DOHH2 (cell line): Measurements from ENCODE around the gene MAGEB10.

Source experiments
- H3F3A ChIP-seq: fragments of 200-600 bp; sonication (generic), shearing (Covaris generic); 2 replicates; pipeline ENCODE4 v1.6.0; 2016; ENCODE audit warnings: antibody characterized with exemption, mild to moderate bottlenecking; ENCODE audit not compliant: control insufficient read depth, insufficient read depth
- H3K27ac ChIP-seq: fragments of 200-600 bp; sonication (generic); 2 replicates; pipeline ENCODE4 v1.5.1; 2014; ENCODE audit warnings: low read depth, mild to moderate bottlenecking, low read length, moderate library complexity
- H3K27me3 ChIP-seq: fragments of 200-600 bp; sonication (generic); 2 replicates; pipeline ENCODE4 v1.6.1; 2014; ENCODE audit warnings: mild to moderate bottlenecking, low read length, mixed read lengths; ENCODE audit not compliant: control insufficient read depth
- H3K36me3 ChIP-seq: fragments of 200-600 bp; sonication (generic); 2 replicates; pipeline ENCODE4 v1.6.1; 2014; ENCODE audit warnings: mild to moderate bottlenecking, low read length, moderate library complexity, mixed read lengths; ENCODE audit not compliant: control insufficient read depth
- H3K4me1 ChIP-seq: fragments of 200-600 bp; sonication (generic); 2 replicates; pipeline ENCODE4 v1.6.1; 2014; ENCODE audit warnings: mild to moderate bottlenecking, low read length, mixed read lengths; ENCODE audit not compliant: control insufficient read depth
- H3K4me2 ChIP-seq: fragments of 200-600 bp; sonication (generic); 2 replicates; pipeline ENCODE4 v1.6.0; 2014; ENCODE audit warnings: mild to moderate bottlenecking, low read length, moderate library complexity
- H3K4me3 ChIP-seq: fragments of 200-600 bp; sonication (generic); 2 replicates; pipeline ENCODE4 v1.5.1; 2014; ENCODE audit warnings: mild to moderate bottlenecking, low read length, mixed read lengths
- H3K79me2 ChIP-seq: fragments of 200-600 bp; sonication (generic); 2 replicates; pipeline ENCODE4 v1.6.1; 2014; ENCODE audit warnings: mild to moderate bottlenecking, low read length, mixed read lengths; ENCODE audit not compliant: control insufficient read depth
- H3K9me2 ChIP-seq: fragments of 200-600 bp; sonication (generic); replicated peaks from 2 replicates; pipeline ENCODE4 v1.6.1; 2014; ENCODE audit warnings: mild to moderate bottlenecking, low read length, mixed read lengths; ENCODE audit not compliant: control insufficient read depth
- H3K9me3 ChIP-seq: fragments of 200-600 bp; sonication (generic); 2 replicates; pipeline ENCODE4 v1.6.1; 2014; ENCODE audit warnings: antibody characterized with exemption, low read length, mixed read lengths; ENCODE audit not compliant: control insufficient read depth, insufficient read depth
- H4K20me1 ChIP-seq: fragments of 200-600 bp; sonication (generic); 2 replicates; pipeline ENCODE4 v1.6.0; 2014; ENCODE audit warnings: low read depth, mild to moderate bottlenecking, antibody characterized with exemption, low read length, moderate library complexity; ENCODE audit not compliant: control insufficient read depth, insufficient read depth
- EZH2phosphoT487 ChIP-seq: fragments of 200-600 bp; sonication (generic); IDR thresholded peaks from 2 replicates; pipeline ENCODE4 v1.6.1; 2017; ENCODE audit warnings: borderline replicate concordance, mild to moderate bottlenecking, antibody characterized with exemption, low read length, moderate library complexity, mixed read lengths
- TF ChIP-seq, protein P1 (sequence below): fragments of 200-600 bp; sonication (generic); IDR thresholded peaks from one replicate; pipeline ENCODE4 v1.5.1; 2014; ENCODE audit warnings: antibody characterized with exemption, mild to moderate bottlenecking, low read depth, low read length; ENCODE audit not compliant: poor library complexity, severe bottlenecking

MAGEB10 gene

DNA sequence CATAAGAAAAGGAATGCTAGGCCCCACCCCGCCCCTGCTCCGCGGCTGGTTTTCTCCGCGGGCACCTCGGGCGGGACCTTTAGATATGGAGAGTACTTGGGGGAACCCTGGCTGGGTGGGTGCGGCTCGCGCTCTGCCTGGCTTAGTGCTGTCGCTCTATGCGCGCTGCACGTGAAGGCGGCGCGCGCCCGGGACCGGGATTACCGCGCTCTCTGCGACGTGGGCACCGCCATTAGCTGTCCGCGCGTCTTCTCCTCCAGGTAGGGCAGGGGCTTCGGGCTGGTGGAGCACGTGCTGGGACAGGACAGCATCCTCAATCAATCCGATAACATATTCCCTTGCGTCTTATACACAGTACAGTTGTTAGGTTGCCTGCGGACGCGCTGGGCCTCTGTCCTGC, 56.0 kb downstream of the MAGEB10 start:
- H3K9me3 ChIP-seq = no peaks in the 10 kb centered on the region
- TF ChIP-seq, protein P1, sequence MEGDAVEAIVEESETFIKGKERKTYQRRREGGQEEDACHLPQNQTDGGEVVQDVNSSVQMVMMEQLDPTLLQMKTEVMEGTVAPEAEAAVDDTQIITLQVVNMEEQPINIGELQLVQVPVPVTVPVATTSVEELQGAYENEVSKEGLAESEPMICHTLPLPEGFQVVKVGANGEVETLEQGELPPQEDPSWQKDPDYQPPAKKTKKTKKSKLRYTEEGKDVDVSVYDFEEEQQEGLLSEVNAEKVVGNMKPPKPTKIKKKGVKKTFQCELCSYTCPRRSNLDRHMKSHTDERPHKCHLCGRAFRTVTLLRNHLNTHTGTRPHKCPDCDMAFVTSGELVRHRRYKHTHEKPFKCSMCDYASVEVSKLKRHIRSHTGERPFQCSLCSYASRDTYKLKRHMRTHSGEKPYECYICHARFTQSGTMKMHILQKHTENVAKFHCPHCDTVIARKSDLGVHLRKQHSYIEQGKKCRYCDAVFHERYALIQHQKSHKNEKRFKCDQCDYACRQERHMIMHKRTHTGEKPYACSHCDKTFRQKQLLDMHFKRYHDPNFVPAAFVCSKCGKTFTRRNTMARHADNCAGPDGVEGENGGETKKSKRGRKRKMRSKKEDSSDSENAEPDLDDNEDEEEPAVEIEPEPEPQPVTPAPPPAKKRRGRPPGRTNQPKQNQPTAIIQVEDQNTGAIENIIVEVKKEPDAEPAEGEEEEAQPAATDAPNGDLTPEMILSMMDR = no peak
- no peak for TF ChIP-seq EZH2phosphoT487
- no peak overlapping the region for H3K27ac ChIP-seq
- no peaks in the 10 kb centered on the region for H3K36me3 ChIP-seq
- no peaks in the 10 kb centered on the region for H4K20me1 ChIP-seq
- H3K27me3 ChIP-seq = no peaks in the 10 kb centered on the region
- H3K4me3 ChIP-seq = no peak overlapping the region
- no peak overlapping the region for H3K4me2 ChIP-seq
- no peaks in the 10 kb centered on the region for H3F3A ChIP-seq
- H3K9me2 ChIP-seq = no peaks in the 10 kb centered on the region
- no peaks in the 10 kb centered on the region for H3K4me1 ChIP-seq
- H3K79me2 ChIP-seq = no peaks in the 10 kb centered on the region
